NCI-H2029 (cell line): ENCODE data around the gene GPR17.

Source experiments
- DNase-seq: peaks from one replicate; lab custom pipeline; 2025; lab: John Stamatoyannopoulos, UW

The GPR17 gene

DNA sequence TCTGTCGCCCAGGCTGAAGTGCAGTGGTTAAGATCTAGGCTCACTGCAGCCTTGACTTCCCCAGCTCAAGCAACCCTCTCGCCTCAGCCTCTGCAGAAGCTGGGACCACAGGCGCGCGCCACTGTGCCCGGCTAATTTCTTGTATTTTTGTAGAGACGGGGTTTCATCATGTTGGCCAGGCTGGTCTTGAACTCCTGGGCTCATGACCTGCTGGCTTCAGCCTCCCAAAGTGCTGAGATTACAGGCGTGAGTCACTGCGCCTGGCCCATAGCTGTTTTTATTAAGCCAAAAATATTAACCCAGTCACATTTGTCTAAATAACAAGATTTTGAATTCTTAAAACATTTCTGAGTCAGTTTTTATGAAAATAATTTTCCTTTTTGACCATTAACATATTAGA, 49.0 kb downstream of the GPR17 start:
- DNase-seq = no peak

DNA sequence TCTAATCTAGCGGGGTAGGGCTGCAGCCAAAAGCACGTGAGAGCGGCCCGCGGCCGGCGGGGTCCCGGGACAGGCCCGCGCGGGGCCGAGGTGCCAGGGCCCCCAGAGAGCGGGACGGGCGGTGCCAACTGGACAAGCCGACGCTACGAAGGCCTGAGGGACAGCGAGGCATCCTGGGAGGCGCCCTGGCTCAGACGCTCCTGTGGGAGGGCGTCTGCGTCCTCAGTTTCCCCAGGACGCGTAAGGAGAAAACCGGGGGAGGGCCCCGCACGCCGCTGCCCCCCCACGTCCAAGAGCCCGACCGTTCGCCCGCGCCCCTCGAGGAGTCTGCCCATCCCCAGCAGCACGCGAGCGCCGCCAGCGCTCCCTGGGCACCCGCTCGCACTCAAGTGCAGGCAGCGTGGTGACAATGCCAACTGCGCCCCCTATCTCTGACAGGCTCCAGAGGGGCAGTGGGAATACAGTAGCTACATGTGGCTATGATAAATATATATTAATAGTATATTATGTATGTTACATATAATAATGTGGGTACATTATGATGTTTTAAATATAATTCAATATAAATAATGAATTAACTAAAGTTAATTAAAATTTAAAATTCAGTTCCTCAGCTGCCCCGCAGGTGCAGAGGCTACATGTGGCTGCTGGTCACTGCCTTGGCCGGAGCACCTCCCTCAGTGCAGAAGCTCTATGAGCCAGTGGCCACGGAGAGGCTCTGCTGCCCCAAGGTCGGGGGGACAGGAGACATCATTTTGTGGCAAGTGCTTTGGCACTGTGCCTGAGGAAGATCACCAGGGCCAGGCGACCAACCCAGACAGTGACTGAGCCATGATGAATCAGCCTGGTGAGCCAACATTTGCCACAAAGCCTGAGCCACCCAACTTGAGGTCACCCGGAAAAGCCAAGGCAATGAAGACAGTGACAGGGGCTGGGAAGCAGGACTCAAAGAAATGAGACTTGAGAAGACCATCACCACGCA, 49.8 kb downstream of the GPR17 start:
- DNase-seq = no peak

DNA sequence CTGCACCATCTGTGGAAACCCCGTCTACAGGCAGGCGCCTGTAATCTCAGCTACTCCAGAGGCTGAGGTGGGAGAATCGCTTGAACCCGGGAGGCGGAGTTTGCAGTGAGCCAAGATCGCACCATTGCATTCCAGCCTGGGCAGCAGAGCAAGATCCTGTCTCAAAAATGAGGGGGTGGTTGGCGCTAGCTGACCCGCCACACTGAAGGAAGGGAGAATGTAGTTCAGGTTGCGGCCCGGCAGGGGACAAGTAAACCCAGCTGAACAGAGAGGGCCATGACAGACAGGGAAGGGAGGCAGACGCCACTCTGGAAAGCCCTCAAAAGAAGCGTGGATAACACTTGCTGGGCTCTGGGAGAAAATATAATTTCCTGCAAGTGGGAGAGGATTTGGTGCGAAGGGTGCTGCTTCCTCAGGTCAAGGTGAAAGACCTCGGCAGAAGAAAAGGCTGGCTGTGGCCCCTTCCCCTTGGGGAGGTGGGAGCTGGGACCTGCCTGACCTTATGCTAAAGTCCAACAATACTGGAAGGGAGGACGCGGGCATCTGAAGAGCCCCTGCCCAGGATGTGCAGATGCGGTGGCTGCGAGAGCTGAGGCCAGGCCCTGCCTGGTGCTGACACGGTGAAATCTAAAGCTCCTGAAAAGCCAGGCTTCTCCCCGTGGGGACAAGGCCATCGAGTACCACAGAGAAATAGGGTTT, 51.7 kb downstream of the GPR17 start:
- no peak for DNase-seq

DNA sequence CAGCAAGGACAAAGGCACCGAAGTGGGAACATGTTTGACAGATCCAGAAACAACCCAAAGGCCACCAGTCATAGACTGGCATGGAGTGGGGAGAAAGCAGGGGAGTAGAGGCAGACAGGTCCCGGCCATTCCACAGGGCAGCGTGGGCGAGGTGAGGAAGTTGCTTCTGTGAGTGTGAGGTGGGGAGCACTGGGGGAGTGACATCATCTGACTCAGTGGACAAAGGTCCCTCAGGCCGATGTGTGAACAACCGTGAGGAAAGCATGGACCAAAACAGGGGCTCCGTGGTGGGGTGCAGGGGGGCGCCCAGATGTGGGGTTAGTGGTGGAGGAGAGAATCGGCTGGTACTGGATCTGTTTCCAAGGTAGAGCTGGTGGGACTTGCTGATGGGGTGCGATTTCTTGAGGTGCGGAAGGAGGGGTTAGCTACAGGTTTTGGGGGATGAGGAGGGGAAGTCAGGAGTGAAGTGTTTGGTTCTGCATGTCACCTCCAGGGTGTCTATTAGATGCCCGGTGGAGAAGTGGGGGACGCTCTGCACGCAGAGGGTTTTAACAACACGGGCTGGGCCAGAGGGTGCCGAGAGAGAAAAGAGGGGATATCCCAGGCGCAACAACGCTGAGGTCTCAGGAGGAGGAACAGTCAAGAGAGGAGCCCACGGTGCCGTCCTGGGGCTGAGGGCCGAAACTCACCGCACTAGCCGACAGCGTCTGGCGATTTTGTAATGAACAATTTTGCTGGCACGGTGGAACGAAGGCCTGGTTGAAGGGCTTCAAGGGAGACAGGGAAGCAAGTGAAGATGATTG, 52.8 kb downstream of the GPR17 start:
- no peak for DNase-seq

DNA sequence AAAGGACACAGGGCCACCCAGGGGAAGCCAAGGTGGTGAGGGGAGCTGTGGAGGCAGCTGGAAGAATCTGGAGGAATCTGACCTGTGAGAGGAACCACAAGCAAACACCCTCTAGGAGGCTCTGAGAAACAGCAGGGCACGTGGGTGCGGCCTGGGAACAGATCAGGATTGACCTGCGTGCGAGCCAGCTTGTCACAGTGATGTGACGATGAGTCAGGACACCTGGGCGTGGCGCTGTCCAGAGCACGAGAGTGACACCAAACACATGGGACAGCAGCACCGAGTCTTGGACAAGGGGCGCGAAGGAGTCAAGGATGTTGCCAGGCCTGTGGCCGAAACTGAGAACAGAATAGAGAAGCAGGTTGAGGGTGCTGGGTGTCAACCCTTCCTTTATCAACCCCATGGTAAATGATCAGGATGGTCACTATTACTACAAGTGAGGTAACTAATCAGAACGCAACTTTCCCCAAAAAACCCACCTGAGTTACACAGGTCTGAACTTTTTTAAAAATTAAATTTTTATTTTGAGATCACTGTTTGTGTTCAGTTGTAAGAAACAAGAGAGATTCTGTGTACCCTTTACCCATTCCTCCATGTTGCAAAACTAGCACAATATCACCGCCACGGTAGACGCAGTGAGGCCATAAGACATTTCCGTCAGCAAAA, 54.7 kb downstream of the GPR17 start:
- no peak for DNase-seq

DNA sequence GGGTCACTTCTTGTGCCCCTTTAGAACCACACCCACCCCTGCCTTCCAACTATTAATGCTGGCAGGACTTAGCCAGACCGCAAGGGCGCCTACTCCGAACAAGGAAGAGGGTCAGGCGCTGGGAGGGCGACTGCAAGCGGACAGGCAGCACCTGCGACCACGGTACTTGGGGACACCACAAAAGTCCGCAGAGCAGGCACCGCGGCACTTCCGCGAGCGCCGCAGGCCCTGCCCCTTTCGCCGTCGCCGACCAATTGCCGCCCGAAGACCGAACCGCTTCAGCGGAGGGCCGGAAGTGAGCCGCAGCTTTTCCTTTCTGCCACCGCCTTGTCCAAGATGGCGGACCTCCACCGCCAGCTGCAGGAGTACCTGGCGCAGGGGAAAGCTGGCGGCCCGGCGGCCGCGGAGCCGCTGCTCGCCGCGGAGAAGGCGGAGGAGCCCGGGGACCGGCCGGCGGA, 55.3 kb downstream of the GPR17 start, which contains the start of gene SFT2D3:
TSS of gene SFT2D3 (plus strand) at position 305 of the 458 bp plus-strand sequence. CDS start at position 337, 32 bp downstream.
- DNase-seq = peak; percentile 88

DNA sequence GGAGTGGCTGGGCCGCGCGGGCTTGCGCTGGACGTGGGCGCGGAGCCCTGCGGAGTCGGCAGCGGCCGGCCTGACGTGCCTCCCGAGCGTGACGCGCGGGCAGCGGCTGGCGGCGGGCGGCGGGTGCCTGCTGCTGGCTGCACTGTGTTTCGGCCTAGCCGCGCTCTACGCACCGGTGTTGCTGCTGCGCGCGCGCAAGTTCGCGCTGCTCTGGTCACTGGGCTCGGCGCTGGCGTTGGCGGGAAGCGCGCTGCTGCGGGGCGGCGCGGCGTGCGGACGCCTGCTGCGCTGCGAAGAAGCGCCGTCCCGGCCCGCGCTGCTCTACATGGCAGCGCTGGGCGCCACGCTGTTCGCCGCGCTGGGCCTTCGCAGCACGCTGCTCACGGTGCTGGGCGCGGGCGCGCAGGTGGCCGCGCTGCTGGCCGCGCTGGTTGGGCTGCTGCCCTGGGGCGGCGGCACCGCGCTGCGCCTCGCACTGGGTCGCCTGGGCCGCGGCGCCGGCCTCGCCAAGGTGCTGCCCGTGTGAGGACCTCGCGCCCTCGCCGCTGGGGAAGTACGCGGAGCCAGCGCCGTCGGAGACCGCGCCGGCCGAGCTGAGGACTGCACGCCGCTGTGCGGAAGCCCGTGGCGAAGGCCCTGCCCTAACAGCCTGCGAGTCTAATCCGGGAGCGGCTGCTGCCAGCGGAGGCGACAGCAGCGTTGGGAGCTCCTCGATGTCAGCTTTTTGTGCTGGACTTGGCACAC, 55.9 kb downstream of the GPR17 start:
- peak; percentile 44 for DNase-seq
